SU-DHL-6 (cell line): Measurements from ENCODE around the gene RTCB.

Experiments used
- H2AFZ ChIP-seq: fragments of 200-600 bp; sonication (generic); 2 replicates; pipeline ENCODE4 v1.6.1; 2014; ENCODE audit warnings: low read depth, mild to moderate bottlenecking, moderate library complexity, mixed read lengths, antibody characterized with exemption, low read length; ENCODE audit not compliant: severe bottlenecking
- H3F3A ChIP-seq: fragments of 200-600 bp; shearing (Covaris generic); 2 replicates; pipeline ENCODE4 v1.6.0; 2016; ENCODE audit warnings: antibody characterized with exemption, mild to moderate bottlenecking; ENCODE audit not compliant: insufficient read depth
- H3K27ac ChIP-seq: fragments of 200-600 bp; sonication (generic); 2 replicates; pipeline ENCODE4 v1.5.1; 2016; ENCODE audit warnings: low read depth, mild to moderate bottlenecking, low read length, moderate library complexity, mixed read lengths
- H3K27me3 ChIP-seq: fragments of 200-600 bp; sonication (generic), shearing (Covaris generic); 2 replicates; pipeline ENCODE4 v1.6.0; 2014; ENCODE audit warnings: mild to moderate bottlenecking, low read length
- H3K36me3 ChIP-seq: fragments of 200-600 bp; sonication (generic); 2 replicates; pipeline ENCODE4 v1.6.1; 2014; ENCODE audit warnings: mild to moderate bottlenecking, low read length, mixed read lengths
- H3K4me2 ChIP-seq: fragments of 300-600, 200-600 bp; shearing (Covaris generic), sonication (generic); 2 replicates; pipeline ENCODE4 v1.6.0; 2014; ENCODE audit warnings: low read length, low read depth, mild to moderate bottlenecking; ENCODE audit not compliant: poor library complexity, severe bottlenecking
- H3K4me3 ChIP-seq: fragments of 200-600 bp; sonication (generic); 2 replicates; pipeline ENCODE4 v1.5.1; 2014; ENCODE audit warnings: antibody characterized with exemption, low read length, mild to moderate bottlenecking, mixed read lengths; ENCODE audit not compliant: insufficient read depth, poor library complexity, severe bottlenecking
- H3K79me2 ChIP-seq: fragments of 200-600 bp; sonication (generic); 2 replicates; pipeline ENCODE4 v1.6.1; 2014; ENCODE audit warnings: mild to moderate bottlenecking, low read length, moderate library complexity; ENCODE audit not compliant: insufficient read depth
- H3K9ac ChIP-seq: fragments of 200-600 bp; sonication (generic); 2 replicates; pipeline ENCODE4 v1.7.0; 2014; ENCODE audit warnings: mild to moderate bottlenecking, low read length
- H3K9me2 ChIP-seq: fragments of 200-600 bp; sonication (generic); replicated peaks from 2 replicates; pipeline ENCODE4 v1.6.1; 2014; ENCODE audit warnings: low read length; ENCODE audit not compliant: insufficient read depth
- H3K9me3 ChIP-seq: fragments of 200-600 bp; sonication (generic); 2 replicates; pipeline ENCODE4 v1.6.1; 2014; ENCODE audit warnings: low read length, mixed read lengths; ENCODE audit not compliant: insufficient read depth
- H4K20me1 ChIP-seq: fragments of 200-600 bp; sonication (generic); 2 replicates; pipeline ENCODE4 v1.6.1; 2014; ENCODE audit warnings: low read depth, mild to moderate bottlenecking, antibody characterized with exemption, low read length, moderate library complexity, mixed read lengths
- EZH2phosphoT487 ChIP-seq: fragments of 200-600 bp; sonication (generic), shearing (Covaris generic); conservative IDR thresholded peaks from 2 replicates; pipeline ENCODE4 v1.6.1; 2018; ENCODE audit warnings: mild to moderate bottlenecking, antibody characterized with exemption, low read length, moderate library complexity, mixed read lengths
- TF ChIP-seq, protein P1 (sequence below): fragments of 200-600 bp; sonication (generic); IDR thresholded peaks from one replicate; pipeline ENCODE4 v1.5.1; 2017; ENCODE audit warnings: antibody characterized with exemption, mild to moderate bottlenecking, low read length, moderate library complexity; ENCODE audit not compliant: insufficient read depth, poor library complexity, severe bottlenecking

The RTCB gene

DNA sequence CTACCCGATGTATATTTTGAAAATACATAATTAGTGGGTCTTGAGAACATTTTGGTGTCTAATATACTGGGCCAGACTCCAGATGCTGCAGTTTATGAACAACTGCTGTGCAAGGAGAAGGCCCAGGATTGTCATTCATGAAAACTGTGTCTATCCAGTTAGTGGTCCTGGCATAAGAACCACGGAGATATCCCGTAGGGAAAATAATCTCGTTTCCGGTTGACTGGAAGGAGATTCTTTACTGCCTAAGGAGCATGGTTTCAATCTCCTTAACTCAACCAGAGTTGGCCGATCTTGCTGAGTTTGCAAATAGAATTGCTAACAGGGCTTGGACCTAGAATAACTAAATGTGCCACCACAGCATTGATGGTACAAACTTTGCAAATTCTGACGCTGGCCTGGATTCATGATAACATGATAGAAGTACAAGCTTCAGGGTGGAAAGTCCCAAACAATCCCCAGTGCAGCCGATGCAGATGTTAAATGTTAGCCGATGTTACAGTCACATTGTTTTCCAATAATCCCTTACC, 4.6 kb upstream of the RTCB start:
- Histone ChIP-seq H3K4me2 (no peak overlapping the region), H3K27ac (no peak overlapping the region), H3K79me2 (peaks cover 4% of the 10 kb centered on the region), H3K27me3 (no peaks in the 10 kb centered on the region), H3K4me3 (no peak overlapping the region), H4K20me1 (no peaks in the 10 kb centered on the region), H3K9ac (no peak overlapping the region), H2AFZ (no peak overlapping the region), H3K9me3 (no peaks in the 10 kb centered on the region), H3F3A (no peaks in the 10 kb centered on the region), H3K9me2 (no peaks in the 10 kb centered on the region), H3K36me3 (no peaks in the 10 kb centered on the region)
- TF ChIP-seq, protein P1, sequence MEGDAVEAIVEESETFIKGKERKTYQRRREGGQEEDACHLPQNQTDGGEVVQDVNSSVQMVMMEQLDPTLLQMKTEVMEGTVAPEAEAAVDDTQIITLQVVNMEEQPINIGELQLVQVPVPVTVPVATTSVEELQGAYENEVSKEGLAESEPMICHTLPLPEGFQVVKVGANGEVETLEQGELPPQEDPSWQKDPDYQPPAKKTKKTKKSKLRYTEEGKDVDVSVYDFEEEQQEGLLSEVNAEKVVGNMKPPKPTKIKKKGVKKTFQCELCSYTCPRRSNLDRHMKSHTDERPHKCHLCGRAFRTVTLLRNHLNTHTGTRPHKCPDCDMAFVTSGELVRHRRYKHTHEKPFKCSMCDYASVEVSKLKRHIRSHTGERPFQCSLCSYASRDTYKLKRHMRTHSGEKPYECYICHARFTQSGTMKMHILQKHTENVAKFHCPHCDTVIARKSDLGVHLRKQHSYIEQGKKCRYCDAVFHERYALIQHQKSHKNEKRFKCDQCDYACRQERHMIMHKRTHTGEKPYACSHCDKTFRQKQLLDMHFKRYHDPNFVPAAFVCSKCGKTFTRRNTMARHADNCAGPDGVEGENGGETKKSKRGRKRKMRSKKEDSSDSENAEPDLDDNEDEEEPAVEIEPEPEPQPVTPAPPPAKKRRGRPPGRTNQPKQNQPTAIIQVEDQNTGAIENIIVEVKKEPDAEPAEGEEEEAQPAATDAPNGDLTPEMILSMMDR, result no peak
- no peak for TF ChIP-seq EZH2phosphoT487

DNA sequence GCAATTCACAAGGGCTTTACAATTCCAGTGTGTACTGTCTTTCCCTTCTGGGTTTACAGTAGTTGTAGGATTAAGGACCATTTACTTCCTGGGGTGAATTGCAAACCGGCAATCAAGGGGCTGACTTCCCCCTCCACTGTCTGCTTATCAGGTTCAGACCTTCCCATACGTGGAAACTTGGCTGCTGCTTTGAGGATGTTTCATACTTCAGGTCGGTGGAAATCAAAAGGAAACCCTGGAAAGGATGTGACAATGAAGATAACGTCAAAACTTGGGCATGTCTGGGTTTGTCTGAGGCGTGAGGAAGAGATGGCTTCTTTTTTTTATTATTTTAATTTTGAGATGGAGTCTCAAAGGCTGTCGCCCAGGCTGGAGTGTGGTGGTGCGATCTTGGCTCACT, 2.1 kb upstream of the RTCB start:
- H3K36me3 ChIP-seq, result no peaks in the 10 kb centered on the region
- H3F3A ChIP-seq, result no peaks in the 10 kb centered on the region
- no peak overlapping the region for H3K27ac ChIP-seq
- no peaks in the 10 kb centered on the region for H3K9me2 ChIP-seq
- no peak overlapping the region for H3K4me2 ChIP-seq
- no peak overlapping the region for H2AFZ ChIP-seq
- H3K79me2 ChIP-seq, result peaks cover 22% of the 10 kb centered on the region
- no peaks in the 10 kb centered on the region for H3K9me3 ChIP-seq
- H4K20me1 ChIP-seq, result no peaks in the 10 kb centered on the region
- H3K27me3 ChIP-seq, result no peaks in the 10 kb centered on the region
- H3K4me3 ChIP-seq, result no peak overlapping the region
- TF ChIP-seq, protein P1, result no peak
- no peak for TF ChIP-seq EZH2phosphoT487
- no peak overlapping the region for H3K9ac ChIP-seq

DNA sequence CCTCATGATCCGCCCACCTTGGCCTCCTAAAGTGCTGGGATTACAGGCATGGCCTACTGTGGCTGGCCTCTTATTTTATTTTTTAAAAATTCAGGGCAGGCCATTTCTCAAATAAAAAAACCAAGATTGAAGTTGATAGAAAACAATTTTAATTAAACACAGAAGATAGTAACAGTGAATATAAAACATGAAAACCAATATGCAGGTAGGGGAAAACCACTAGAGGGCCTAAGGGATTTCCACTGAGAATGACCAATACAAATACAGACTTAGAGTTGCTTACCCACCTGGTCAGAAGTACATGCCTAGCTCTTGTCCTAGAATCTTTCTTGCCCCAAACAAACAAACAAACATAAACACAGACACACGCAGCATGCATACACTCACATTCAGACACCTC, 1.7 kb upstream of the RTCB start:
- no peak overlapping the region for H2AFZ ChIP-seq
- H4K20me1 ChIP-seq, result no peaks in the 10 kb centered on the region
- no peak overlapping the region for H3K27ac ChIP-seq
- no peaks in the 10 kb centered on the region for H3F3A ChIP-seq
- peaks cover 22% of the 10 kb centered on the region for H3K79me2 ChIP-seq
- H3K9ac ChIP-seq, result no peak overlapping the region
- TF ChIP-seq, protein P1, result no peak
- no peak for TF ChIP-seq EZH2phosphoT487
- no peak overlapping the region for H3K4me3 ChIP-seq
- no peaks in the 10 kb centered on the region for H3K36me3 ChIP-seq
- no peak overlapping the region for H3K4me2 ChIP-seq
- H3K9me2 ChIP-seq, result no peaks in the 10 kb centered on the region
- H3K9me3 ChIP-seq, result no peaks in the 10 kb centered on the region
- no peaks in the 10 kb centered on the region for H3K27me3 ChIP-seq

DNA sequence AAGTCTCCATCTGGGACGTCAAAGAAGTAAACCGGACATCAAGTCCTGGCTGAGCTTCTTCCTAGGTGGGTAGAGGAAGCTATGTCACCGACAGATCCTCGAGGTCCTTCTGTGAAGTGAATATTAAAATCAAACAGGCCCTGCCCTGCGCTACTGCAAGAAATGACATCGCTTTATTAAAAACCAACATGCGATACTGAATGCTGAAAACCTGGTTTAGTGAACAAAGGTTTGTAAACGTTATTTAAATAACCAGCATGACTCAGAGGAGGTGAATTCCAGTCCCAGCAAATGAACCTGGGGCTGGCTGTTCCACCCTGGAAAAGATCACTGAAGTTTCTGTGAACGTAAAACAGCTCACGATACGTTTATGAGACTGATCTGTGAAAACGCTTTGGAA, 645 bp downstream of the RTCB start:
- Histone ChIP-seq H3K4me2 (peak overlapping the region; percentile 77), H3K9ac (peak overlapping the region; percentile 93), H3F3A (no peaks in the 10 kb centered on the region), H3K4me3 (peak overlapping the region; percentile 80), H3K27me3 (no peaks in the 10 kb centered on the region), H3K27ac (no peak overlapping the region), H2AFZ (peak overlapping the region; percentile 95), H3K9me3 (no peaks in the 10 kb centered on the region), H3K9me2 (no peaks in the 10 kb centered on the region), H3K36me3 (0 out of 2 replicates have a peak, but pooled peaks cover 4% of the 10 kb centered on the region), H3K79me2 (peaks cover 22% of the 10 kb centered on the region), H4K20me1 (no peaks in the 10 kb centered on the region; the same call in 1 of the 2 replicates)
- no peak for TF ChIP-seq EZH2phosphoT487
- TF ChIP-seq, protein P1, result no peak
